Osteocyte (in vitro differentiated cells): ENCODE measurements around the gene KRT4. TPM values are rescaled to one million over a fixed set of nuclear protein-coding genes. Genes with fewer than 3 reads are reported as not detected.

Source experiments
- DNase-seq: peaks from one replicate; pipeline ENCODE4 v3.0.0; 2021; ENCODE audit warnings: mixed read lengths; ENCODE audit not compliant: unreplicated experiment; ENCODE audit errors: extremely low spot score
- H3K27ac Mint-ChIP-seq: one replicate; pipeline ENCODE4 v1.8.0; 2021; ENCODE audit warnings: mild to moderate bottlenecking, mixed read lengths; ENCODE audit not compliant: unreplicated experiment
- H3K27me3 Mint-ChIP-seq: one replicate; pipeline ENCODE4 v1.8.0; 2021; ENCODE audit warnings: mixed read lengths; ENCODE audit not compliant: unreplicated experiment
- H3K36me3 Mint-ChIP-seq: one replicate; pipeline ENCODE4 v1.8.0; 2021; ENCODE audit warnings: mixed read lengths; ENCODE audit not compliant: unreplicated experiment
- H3K4me1 Mint-ChIP-seq: one replicate; pipeline ENCODE4 v1.8.0; 2021; ENCODE audit warnings: mixed read lengths; ENCODE audit not compliant: unreplicated experiment
- H3K4me3 Mint-ChIP-seq: one replicate; pipeline ENCODE4 v1.8.0; 2021; ENCODE audit warnings: mild to moderate bottlenecking, moderate library complexity, mixed read lengths; ENCODE audit not compliant: unreplicated experiment
- H3K9me3 Mint-ChIP-seq: one replicate; pipeline ENCODE4 v1.8.0; 2021; ENCODE audit warnings: mixed read lengths; ENCODE audit not compliant: unreplicated experiment
- CTCF ChIP-seq: fragments of 200-600 bp; sonication (generic); IDR thresholded peaks from 2 replicates; pipeline ENCODE4 v1.5.0; 2021; ENCODE audit warnings: antibody characterized with exemption, mild to moderate bottlenecking, moderate library complexity
- long read RNA-seq: library from polyadenylated mRNA; unstranded; transcript quantifications from one replicate; pipeline ENCODE4 v2.0.0, GENCODE V29; 2021
- total RNA-seq: library from RNA; stranded (reverse); gene quantifications from 2 replicates; pipeline ENCODE4 v1.2.1, GENCODE V29; 2021

The KRT4 gene
- total RNA-seq, result not detected in 2 replicates
- long read RNA-seq, result 0 reads

DNA sequence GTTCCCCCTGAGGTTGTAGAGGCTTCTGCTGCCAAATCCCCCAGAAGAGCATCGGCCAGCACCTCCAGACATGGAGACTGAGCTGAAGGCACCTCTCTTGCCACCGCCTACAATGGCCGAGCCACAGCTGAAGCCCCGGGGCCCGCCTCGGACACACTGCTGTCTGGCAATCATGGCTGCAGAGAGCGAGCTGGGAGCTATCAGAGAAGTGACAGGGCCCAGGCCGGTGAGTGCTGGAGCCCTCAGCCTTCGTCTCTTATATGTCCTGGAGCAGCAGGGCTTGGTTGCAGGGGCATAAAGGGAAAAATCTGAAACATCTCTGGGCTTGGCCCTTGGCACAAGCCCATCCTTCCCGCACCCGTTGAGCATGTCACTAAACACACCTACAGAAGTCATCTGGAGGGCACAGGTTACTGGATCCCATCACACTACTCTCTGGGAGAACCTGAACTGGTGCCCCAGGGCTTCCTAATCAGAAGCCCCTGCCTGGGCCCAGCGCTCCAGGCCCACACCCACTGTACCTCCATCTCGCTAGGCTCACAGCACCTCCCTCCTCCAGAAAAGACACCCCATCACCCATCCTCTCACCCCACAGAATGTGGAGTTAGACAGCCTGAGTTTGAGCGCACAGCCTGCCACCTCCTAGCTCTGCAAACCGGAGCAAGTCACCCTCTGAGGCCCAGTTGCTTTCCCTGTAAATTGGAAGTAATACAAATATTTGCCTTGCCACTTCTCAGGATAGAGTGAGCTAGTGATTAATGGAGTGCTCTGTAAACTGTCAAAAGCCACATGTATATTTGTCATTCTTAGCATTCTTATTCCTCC lies at the start of gene KRT4:
KRT4 (minus strand) TSS at position 232 of the 825 bp plus-strand sequence; CDS start at position 174, 58 bp downstream.
- H3K9me3 Mint-ChIP-seq, result no peaks in the 10 kb centered on the region
- H3K4me1 Mint-ChIP-seq, result no peaks in the 10 kb centered on the region
- H3K27ac Mint-ChIP-seq, result no peak within 1 kb of the TSS
- no peaks in the 10 kb centered on the region for H3K36me3 Mint-ChIP-seq
- no peak for DNase-seq
- no peak within 1 kb of the TSS for H3K4me3 Mint-ChIP-seq
- no peak for TF ChIP-seq CTCF
- peaks cover 56% of the 10 kb centered on the region for H3K27me3 Mint-ChIP-seq

DNA sequence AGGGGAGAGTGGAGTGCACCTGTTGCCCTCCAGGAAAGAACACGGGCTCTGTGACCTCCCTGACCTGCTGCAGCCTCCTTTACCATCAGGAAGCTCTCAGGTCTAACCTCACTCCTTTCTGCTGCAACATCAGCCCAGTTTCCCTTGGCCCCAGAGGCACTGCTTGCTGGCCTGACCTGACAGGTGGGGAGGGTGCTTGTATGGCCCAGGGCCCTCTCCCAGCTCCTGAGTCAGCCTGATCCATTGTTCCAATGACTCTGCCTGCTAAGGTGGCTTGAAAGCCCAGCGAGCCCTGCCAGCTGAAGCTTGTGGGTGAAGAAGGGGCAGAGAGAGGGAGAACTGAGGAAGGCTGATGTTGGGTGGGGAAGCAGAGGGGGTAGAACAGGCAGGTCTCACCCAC lies 48.1 kb upstream of the KRT4 start:
- no peak for TF ChIP-seq CTCF
- Mint-ChIP-seq H3K9me3 (no peaks in the 10 kb centered on the region), H3K27me3 (peaks cover 2% of the 10 kb centered on the region), H3K4me1 (peaks cover 14% of the 10 kb centered on the region), H3K36me3 (no peaks in the 10 kb centered on the region), H3K27ac (no peak overlapping the region), H3K4me3 (no peak overlapping the region)
- no peak for DNase-seq

DNA sequence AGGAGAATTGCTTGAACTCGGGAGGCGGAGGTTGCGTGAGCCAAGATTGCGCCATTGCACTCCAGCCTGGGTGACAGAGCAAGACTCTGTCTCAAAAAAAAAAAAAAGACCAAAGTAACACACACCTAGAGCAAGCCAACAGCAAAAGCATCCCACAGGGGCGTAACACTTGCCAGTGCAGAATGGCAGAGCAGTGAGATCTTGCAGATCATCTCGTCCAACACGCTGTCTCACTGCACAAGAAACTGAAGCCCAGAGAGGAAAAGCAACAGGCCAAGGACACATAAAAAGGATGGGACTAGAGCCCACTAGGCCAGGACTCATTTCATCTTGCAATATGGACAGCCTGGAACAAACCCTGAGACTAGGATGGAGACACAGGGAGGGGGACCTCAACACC lies 47.6 kb upstream of the KRT4 start:
- H3K4me3 Mint-ChIP-seq, result no peak overlapping the region
- H3K27ac Mint-ChIP-seq, result no peak overlapping the region
- H3K36me3 Mint-ChIP-seq, result no peaks in the 10 kb centered on the region
- peaks cover 6% of the 10 kb centered on the region for H3K27me3 Mint-ChIP-seq
- TF ChIP-seq CTCF, result no peak
- DNase-seq, result no peak
- peaks cover 13% of the 10 kb centered on the region for H3K4me1 Mint-ChIP-seq
- H3K9me3 Mint-ChIP-seq, result no peaks in the 10 kb centered on the region

DNA sequence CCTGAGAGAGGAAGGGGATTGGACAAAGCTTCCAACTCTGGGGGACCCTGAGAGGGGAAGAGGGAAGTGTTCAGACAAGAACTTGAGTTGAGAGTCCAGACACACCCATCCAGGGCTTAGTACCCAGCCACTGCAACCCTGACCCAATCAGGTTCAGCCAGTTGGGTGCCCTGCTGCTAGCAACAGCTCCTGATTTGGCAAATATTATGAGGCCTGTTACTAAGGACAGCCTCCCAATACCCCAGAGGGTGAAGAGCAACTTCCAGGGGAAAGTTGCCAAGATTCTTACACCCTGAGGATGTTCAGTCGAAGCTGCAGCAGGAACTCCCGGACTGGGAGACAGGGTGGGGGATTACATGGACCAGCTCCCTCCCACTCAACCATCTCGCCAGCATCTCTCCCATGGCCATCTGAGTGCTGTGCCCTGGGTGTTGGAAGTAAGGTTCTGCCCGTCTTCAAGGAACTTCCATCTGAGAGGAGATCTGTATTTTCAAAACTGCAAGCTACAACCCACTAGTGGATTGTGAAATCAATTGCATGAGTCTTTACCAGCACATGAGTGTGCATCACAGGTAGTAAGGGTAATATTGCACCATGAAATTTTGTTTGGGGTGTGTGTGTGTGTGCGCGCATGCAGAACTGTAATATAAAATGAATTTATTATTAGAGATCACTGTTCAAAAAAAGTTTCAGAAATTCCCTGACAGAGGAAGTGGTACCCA lies 46.3 kb upstream of the KRT4 start:
- no peaks in the 10 kb centered on the region for H3K9me3 Mint-ChIP-seq
- peak overlapping the region; percentile 81 for H3K27ac Mint-ChIP-seq
- no peak overlapping the region for H3K4me3 Mint-ChIP-seq
- DNase-seq, result no peak
- H3K36me3 Mint-ChIP-seq, result no peaks in the 10 kb centered on the region
- H3K27me3 Mint-ChIP-seq, result peaks cover 11% of the 10 kb centered on the region
- TF ChIP-seq CTCF, result no peak
- H3K4me1 Mint-ChIP-seq, result peaks cover 11% of the 10 kb centered on the region

DNA sequence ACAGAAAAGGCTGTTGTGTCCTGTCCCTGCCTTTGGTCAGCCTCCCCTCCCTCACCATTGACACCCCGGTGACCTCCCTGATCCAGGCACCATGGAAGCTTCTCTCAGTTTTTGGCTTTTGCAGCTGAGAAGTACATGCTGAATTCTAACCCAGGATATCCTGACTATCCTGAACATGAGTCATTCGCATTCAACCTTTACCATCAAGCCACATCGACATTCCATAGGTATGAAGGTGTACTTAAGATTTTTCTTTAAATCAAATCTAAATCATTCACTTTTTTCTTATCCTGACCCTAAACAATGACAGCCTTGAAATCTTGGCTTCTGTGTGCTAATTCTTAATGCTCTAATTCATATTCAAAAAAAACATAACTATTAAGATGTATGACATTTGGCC lies 43.6 kb upstream of the KRT4 start:
- no peak for TF ChIP-seq CTCF
- H3K27me3 Mint-ChIP-seq, result peaks cover 35% of the 10 kb centered on the region
- no peaks in the 10 kb centered on the region for H3K36me3 Mint-ChIP-seq
- no peak overlapping the region for H3K27ac Mint-ChIP-seq
- peaks cover 8% of the 10 kb centered on the region for H3K4me1 Mint-ChIP-seq
- no peaks in the 10 kb centered on the region for H3K9me3 Mint-ChIP-seq
- no peak for DNase-seq
- no peak overlapping the region for H3K4me3 Mint-ChIP-seq
